Ishikawa (cell line): ENCODE results near the gene TBXAS1.

Source experiments
- CEBPB ChIP-seq: IDR thresholded peaks from 2 replicates; pipeline ENCODE4 v1.6.1; 2012
- CREB1 ChIP-seq: IDR thresholded peaks from 2 replicates; pipeline ENCODE4 v1.6.1; 2012; ENCODE audit warnings: low read depth
- EGR1 ChIP-seq: IDR thresholded peaks from 2 replicates; pipeline ENCODE4 v1.6.1; 2012
- EP300 ChIP-seq: IDR thresholded peaks from 2 replicates; pipeline ENCODE4 v1.6.1; 2012; ENCODE audit warnings: borderline replicate concordance
- FOXM1 ChIP-seq: IDR thresholded peaks from 2 replicates; pipeline ENCODE4 v1.6.1; 2012; ENCODE audit warnings: low read depth, borderline replicate concordance
- NFIC ChIP-seq: IDR thresholded peaks from 2 replicates; pipeline ENCODE4 v1.6.1; 2012
- RAD21 ChIP-seq: IDR thresholded peaks from 2 replicates; pipeline ENCODE4 v1.6.1; 2012; ENCODE audit warnings: low read depth
- TAF1 ChIP-seq: IDR thresholded peaks from 2 replicates; pipeline ENCODE4 v1.6.1; 2012; ENCODE audit warnings: low read depth, mild to moderate bottlenecking
- TCF12 ChIP-seq: IDR thresholded peaks from 2 replicates; pipeline ENCODE4 v1.6.1; 2012; ENCODE audit warnings: low read depth
- TEAD4 ChIP-seq: IDR thresholded peaks from 2 replicates; pipeline ENCODE4 v1.6.1; 2012
- YY1 ChIP-seq: IDR thresholded peaks from 2 replicates; pipeline ENCODE4 v1.6.1; 2012; ENCODE audit warnings: low read depth
- ZBTB7A ChIP-seq: IDR thresholded peaks from 2 replicates; pipeline ENCODE4 v1.6.1; 2012; ENCODE audit warnings: low read depth
- TF ChIP-seq, protein P1 (sequence below): IDR thresholded peaks from 2 replicates; pipeline ENCODE4 v1.6.1; 2012; ENCODE audit warnings: low read depth, mild to moderate bottlenecking
- TF ChIP-seq, protein P2 (sequence below): IDR thresholded peaks from 2 replicates; pipeline ENCODE4 v1.6.1; 2012
- TF ChIP-seq, protein P3 (sequence below): IDR thresholded peaks from 2 replicates; pipeline ENCODE4 v1.6.1; 2012

TBXAS1 gene

DNA sequence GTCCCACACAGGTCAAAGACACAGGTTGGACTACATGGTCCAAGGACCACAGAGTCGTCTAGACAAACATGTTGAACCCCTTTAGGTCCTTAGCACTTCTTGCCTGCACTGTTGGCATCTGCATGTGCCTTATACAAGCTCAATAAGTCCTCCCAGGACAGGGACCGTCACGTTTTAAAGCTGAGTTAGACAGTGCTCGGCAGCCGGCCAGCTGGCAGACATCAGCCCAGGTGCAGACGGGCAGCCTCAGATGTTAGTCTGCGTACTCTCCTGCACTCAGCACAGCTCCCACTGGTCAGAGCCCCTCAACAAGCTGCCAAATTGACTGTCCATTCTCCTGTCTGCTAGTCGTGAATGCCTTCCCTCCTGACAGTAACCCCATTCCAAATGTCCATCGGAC lies 198.8 kb downstream of the TBXAS1 start:
- TF ChIP-seq NFIC (no peak), EP300 (no peak), YY1 (no peak), EGR1 (no peak), ZBTB7A (no peak), TAF1 (no peak), TCF12 (no peak), FOXM1 (no peak), RAD21 (no peak), CREB1 (no peak), TEAD4 (no peak), CEBPB (no peak)
- TF ChIP-seq, protein P1, sequence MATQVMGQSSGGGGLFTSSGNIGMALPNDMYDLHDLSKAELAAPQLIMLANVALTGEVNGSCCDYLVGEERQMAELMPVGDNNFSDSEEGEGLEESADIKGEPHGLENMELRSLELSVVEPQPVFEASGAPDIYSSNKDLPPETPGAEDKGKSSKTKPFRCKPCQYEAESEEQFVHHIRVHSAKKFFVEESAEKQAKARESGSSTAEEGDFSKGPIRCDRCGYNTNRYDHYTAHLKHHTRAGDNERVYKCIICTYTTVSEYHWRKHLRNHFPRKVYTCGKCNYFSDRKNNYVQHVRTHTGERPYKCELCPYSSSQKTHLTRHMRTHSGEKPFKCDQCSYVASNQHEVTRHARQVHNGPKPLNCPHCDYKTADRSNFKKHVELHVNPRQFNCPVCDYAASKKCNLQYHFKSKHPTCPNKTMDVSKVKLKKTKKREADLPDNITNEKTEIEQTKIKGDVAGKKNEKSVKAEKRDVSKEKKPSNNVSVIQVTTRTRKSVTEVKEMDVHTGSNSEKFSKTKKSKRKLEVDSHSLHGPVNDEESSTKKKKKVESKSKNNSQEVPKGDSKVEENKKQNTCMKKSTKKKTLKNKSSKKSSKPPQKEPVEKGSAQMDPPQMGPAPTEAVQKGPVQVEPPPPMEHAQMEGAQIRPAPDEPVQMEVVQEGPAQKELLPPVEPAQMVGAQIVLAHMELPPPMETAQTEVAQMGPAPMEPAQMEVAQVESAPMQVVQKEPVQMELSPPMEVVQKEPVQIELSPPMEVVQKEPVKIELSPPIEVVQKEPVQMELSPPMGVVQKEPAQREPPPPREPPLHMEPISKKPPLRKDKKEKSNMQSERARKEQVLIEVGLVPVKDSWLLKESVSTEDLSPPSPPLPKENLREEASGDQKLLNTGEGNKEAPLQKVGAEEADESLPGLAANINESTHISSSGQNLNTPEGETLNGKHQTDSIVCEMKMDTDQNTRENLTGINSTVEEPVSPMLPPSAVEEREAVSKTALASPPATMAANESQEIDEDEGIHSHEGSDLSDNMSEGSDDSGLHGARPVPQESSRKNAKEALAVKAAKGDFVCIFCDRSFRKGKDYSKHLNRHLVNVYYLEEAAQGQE, result no peak
- TF ChIP-seq, protein P2, sequence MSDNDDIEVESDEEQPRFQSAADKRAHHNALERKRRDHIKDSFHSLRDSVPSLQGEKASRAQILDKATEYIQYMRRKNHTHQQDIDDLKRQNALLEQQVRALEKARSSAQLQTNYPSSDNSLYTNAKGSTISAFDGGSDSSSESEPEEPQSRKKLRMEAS, result no peak
- TF ChIP-seq, protein P3, sequence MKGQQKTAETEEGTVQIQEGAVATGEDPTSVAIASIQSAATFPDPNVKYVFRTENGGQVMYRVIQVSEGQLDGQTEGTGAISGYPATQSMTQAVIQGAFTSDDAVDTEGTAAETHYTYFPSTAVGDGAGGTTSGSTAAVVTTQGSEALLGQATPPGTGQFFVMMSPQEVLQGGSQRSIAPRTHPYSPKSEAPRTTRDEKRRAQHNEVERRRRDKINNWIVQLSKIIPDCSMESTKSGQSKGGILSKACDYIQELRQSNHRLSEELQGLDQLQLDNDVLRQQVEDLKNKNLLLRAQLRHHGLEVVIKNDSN, result no peak

DNA sequence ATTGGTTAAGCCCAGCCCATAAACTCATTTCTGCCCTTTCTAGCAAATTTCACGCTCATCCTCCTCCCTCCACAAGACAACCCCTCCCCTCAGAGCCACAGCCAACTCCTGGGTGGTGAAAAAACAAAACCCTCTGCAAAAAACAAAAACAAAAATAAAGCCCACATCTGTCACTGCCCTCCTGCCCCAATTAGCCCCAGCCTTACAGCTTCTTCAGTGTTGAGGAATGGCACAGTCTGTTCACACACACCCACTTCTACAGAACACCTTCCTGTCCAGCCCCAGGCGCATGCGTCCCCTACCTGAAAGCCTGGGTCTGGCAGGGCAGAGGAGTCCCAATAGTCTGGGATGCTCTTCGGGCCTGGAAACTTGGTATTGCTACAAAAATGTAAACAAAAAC lies 199.2 kb downstream of the TBXAS1 start:
- TF ChIP-seq RAD21 (no peak), YY1 (no peak), FOXM1 (no peak), TEAD4 (no peak), EGR1 (no peak), TCF12 (no peak)
- TF ChIP-seq, protein P3, result no peak

DNA sequence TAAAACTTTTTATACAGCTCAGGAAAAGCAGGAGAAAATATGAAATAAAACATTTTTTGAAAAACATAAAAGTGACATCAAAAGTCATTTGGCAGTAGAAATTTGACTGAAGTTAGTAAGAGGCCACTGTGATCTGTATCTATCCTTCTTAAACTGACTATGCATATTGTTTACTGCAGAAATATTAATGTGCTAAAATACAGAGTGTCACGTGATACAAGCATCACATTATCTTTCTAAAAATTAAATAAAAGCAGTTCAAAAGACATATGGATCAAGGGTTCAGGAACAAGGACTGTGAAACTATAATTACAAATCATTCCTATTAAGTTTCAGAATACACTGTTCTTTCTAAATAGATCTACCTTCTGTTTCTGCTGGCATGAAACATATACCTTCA lies 200.0 kb downstream of the TBXAS1 start:
- TF ChIP-seq ZBTB7A (no peak), EP300 (no peak), TCF12 (no peak), YY1 (no peak), EGR1 (no peak), RAD21 (no peak), TEAD4 (no peak), FOXM1 (no peak), CEBPB (no peak)
- TF ChIP-seq, protein P2, result no peak
- TF ChIP-seq, protein P1, result no peak

DNA sequence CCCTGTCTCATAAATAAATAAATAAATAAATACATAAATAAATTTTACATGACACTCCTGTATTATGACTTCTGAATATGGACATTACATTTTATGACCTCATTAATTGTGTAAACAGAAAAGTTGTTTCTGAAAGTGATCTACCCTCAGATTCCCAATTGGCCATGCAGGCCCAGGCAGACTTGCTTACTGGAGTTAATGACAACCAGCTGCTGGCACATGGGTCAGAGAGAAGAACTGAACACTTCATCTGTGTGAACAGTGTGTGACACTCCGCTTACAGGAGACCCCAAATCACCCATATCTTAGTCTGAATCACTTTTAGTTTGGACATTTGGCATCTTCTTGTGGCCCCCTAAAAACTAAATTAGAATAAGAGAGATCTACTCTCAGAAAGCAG lies 202.3 kb downstream of the TBXAS1 start:
- TF ChIP-seq NFIC (no peak), TCF12 (no peak), CEBPB (no peak), FOXM1 (no peak), EGR1 (no peak)
- TF ChIP-seq, protein P3, result no peak

DNA sequence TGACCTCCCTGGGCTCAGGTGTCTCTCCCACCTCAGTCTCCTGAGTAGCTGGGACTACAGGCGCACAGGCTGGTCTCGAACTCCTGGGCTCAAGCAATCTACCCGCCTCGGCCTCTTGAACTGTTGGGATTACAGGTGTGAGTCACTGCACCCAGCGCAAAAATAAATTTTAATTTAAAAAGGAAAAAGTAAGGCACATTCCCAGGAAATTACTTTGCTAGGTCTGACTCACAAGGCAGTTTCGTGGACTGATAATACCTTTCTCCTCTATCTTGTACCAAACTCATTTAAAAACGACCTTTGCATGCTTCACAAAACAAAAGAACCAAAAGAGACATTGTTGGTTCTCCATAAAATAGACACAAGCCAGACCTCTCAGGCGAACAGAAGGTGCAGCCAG lies 204.0 kb downstream of the TBXAS1 start:
- TF ChIP-seq TEAD4, result no peak
- TF ChIP-seq RAD21, result no peak
- TF ChIP-seq NFIC, result no peak
- TF ChIP-seq EGR1, result no peak
- TF ChIP-seq, protein P1, result no peak
- TF ChIP-seq ZBTB7A, result no peak
- no peak for TF ChIP-seq CEBPB
- TF ChIP-seq CREB1, result no peak
- no peak for TF ChIP-seq YY1
- TF ChIP-seq, protein P3, result no peak
- TF ChIP-seq TAF1, result no peak
- no peak for TF ChIP-seq EP300
